Activated naive CD4-positive, alpha-beta T cell treated with anti-CD3 and anti-CD28 coated beads, Interleukin-2, amount 50 U/mL, for 24 hours (primary cell): ENCODE results near the gene RFC2.
A peak's percentile ranks its signal among the peaks of the same experiment; 100 is the strongest.

Experiments
- H3K27ac Mint-ChIP-seq: one replicate; pipeline ENCODE4 v1.8.0; 2021; ENCODE audit warnings: mild to moderate bottlenecking, mixed read lengths
- H3K27me3 Mint-ChIP-seq: one replicate; pipeline ENCODE4 v1.8.0; 2021; ENCODE audit warnings: mixed read lengths
- H3K36me3 Mint-ChIP-seq: one replicate; pipeline ENCODE4 v1.8.0; 2021; ENCODE audit warnings: mixed read lengths
- H3K4me1 Mint-ChIP-seq: one replicate; pipeline ENCODE4 v1.8.0; 2021; ENCODE audit warnings: mixed read lengths
- H3K4me3 Mint-ChIP-seq: one replicate; pipeline ENCODE4 v1.8.0; 2021; ENCODE audit warnings: mild to moderate bottlenecking, mixed read lengths
- H3K9me3 Mint-ChIP-seq: one replicate; pipeline ENCODE4 v1.8.0; 2021; ENCODE audit warnings: mixed read lengths

The RFC2 gene

DNA sequence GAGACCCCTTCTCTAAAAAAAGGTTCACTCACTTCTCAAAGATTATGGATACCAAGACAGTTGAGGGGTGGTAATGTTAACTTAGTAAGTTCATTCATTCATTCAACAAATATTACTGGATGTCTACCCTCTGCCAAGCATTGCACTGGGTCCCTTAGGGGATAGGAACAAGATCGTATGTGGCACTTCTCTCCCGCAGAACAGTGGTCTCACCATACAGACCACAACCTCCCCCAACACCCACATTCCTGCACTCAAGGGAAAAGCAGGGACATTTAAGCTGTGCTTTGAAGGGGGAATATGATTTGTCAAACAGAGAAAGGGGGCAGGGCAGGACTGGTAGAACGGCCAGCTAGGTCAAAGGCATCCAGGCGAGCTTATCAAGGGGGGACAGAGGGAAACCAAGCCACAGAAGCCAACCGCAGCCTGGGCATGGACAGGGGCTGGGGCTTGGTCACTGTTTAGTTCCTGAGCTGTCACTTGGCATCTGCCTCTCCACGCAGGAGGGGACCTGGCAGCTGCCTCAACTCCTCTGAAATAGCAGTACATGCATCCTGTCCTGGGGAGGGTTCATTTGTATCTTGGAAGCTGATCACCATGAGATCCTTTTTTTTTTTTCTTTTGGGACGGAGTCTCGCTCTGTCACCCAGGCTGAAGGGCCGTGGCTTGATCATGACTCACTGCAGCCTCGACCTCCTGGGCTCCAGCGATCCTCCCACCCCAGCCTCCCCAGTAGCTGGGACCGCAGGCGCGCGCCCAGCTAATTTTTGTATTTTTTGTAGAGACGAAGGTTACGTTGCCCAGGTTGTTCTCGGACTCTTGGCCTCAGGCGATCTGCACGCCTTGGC, 34.1 kb upstream of the RFC2 start:
- no peaks in the 10 kb centered on the region for H3K9me3 Mint-ChIP-seq
- H3K4me3 Mint-ChIP-seq, result peak overlapping the region; percentile 87
- H3K36me3 Mint-ChIP-seq, result no peaks in the 10 kb centered on the region
- peaks cover 13% of the 10 kb centered on the region for H3K4me1 Mint-ChIP-seq
- H3K27ac Mint-ChIP-seq, result peak overlapping the region; percentile 23
- peaks cover 1% of the 10 kb centered on the region for H3K27me3 Mint-ChIP-seq

DNA sequence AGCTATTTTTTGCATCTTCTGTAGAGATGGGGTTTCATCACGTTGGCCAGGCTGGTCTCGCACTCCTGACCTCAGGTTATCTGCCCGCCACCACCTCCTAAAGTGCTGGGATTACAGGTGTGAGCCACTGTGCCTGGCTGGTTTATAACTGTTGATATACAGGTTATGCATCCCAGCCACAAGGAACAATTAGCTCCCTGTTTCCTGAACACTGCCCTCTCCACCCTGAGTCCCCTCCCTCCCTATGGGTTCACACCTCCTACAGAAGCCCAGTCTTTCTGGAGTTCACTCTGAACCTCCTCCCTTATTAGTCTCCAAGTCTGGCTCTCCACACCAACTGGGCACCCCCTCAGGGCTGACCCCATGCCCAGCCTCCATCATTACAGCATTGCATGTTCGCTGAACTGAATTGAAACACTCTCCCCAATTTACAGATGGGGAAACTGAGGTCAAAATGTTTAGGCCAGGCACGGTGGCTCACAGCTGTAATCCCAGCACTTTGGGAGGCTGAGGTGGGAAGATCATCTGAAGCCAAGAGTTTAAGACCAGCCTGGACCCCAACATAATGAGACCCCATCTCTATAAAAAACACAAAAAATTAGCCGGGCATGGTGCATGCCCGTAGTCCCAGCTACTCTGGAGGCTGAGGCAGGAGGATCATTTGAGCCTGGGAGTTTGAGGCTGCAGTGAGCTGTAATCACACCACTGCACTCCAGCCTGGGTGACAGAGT, 33.3 kb upstream of the RFC2 start:
- no peak overlapping the region for H3K27ac Mint-ChIP-seq
- H3K27me3 Mint-ChIP-seq, result peaks cover 3% of the 10 kb centered on the region
- H3K36me3 Mint-ChIP-seq, result no peaks in the 10 kb centered on the region
- H3K4me3 Mint-ChIP-seq, result no peak overlapping the region
- H3K9me3 Mint-ChIP-seq, result no peaks in the 10 kb centered on the region
- H3K4me1 Mint-ChIP-seq, result peaks cover 13% of the 10 kb centered on the region

DNA sequence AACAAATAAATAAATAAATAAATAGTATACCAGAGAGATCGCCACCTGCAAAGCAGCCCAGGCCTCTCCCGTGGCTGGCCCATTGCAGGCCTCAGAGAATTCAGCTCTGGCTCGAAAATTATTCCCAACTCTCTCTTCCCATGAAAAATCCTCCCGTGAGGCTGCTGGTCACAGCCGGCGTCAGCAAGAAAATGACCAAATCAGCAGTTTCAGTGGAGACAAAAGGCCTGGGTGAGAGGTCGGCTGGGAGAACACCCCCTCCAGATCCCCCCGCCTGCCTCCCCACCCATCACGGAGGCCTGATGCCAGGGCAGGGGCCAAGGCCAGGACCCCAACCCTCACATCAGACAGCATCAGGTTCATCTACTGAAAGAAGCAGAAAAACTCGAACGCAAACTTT, 31.9 kb upstream of the RFC2 start:
- Mint-ChIP-seq H3K36me3 (no peaks in the 10 kb centered on the region), H3K27me3 (peaks cover 3% of the 10 kb centered on the region), H3K27ac (peak overlapping the region; percentile 8), H3K4me3 (no peak overlapping the region), H3K9me3 (no peaks in the 10 kb centered on the region), H3K4me1 (peaks cover 13% of the 10 kb centered on the region)

DNA sequence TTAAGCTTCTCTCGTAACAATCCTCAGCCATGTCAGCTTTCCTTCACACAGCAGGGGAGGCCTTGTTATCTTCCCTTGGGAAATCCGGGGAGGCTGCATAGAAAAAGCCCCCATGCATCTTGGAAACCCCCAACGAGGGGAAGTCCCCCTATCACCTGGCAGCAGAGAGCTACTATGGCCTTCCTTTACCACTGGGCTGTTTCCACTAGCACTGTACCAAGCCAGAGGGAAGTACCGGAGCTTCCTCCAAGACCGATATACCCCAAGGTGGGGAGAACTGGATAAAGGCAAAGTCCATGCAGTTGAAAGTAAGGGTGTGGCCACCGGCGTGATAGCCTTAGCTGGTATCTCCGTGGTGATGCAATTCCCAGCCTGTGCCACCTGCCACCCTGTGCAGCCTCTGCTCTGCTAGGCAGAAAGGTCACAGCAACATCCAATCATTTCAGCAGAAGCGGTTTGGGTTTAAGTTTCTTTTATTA, 30.6 kb upstream of the RFC2 start:
- peaks cover 3% of the 10 kb centered on the region for H3K27me3 Mint-ChIP-seq
- H3K27ac Mint-ChIP-seq, result no peak overlapping the region
- no peaks in the 10 kb centered on the region for H3K36me3 Mint-ChIP-seq
- H3K4me3 Mint-ChIP-seq, result no peak overlapping the region
- H3K9me3 Mint-ChIP-seq, result no peaks in the 10 kb centered on the region
- H3K4me1 Mint-ChIP-seq, result peaks cover 13% of the 10 kb centered on the region

DNA sequence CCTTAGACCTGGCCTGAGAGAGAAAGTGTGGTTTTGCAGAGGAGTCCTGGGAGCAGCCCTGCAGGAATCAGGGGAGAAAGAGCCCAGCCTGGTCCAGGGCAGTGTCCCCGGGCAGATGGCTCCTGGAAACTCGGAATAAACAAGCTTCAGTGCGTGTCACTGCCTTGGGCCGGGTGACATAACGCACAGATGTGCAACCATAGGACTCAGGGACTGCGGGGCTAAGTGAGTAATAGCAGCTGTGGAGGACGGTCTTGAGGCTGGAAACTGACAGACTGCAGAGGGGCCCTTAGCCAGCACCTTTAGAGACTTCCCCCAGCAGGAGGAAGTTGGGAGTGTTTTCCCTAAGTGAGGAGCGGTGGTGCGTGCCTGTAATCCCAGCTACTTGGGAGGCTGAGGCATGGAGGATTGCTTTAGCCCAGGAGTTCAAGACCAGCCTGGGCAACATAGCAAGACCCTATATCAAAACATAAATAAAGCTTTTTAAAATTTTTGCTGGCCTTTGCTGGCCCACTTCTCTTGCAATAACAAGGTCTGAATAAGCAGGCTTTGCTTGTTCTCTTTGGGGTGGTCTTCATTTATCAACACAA, 29.8 kb upstream of the RFC2 start:
- Mint-ChIP-seq H3K4me1 (peaks cover 11% of the 10 kb centered on the region), H3K4me3 (no peak overlapping the region), H3K36me3 (no peaks in the 10 kb centered on the region), H3K9me3 (no peaks in the 10 kb centered on the region), H3K27me3 (peaks cover 3% of the 10 kb centered on the region), H3K27ac (no peak overlapping the region)

DNA sequence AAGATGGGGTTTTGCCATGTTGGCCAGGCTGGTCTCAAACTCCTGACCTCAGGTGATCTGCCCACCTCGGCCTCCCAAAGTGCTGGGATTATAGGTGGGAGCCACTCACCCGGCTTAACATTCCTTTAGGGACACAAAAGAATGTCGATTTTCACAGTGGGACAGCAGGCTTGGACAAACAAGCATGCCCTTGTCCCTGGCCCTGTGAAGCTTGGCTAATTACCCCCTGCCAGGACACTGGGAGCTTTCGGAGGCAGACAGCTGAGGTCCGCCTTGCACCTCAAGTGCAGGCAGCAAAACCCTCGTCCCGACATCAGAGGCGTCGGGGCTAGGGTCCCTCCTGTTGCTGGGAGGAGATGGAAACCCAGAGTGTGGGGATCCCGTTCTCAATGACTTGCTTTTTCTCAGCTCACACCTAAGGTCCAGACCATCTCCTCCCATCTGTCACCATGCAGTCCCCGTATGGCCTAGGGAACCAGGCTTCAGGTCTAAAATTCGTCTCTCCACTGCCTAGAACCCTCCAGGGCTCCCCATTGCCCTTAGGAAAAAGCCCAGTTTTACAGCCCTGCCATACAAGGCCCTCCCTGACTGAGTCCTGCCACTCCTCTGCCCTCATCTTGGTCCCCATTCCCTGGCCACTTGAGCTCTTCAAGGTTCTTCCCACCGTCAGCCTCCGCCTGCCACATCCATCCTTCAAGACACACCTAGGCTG, 28.7 kb upstream of the RFC2 start:
- Mint-ChIP-seq H3K36me3 (no peaks in the 10 kb centered on the region), H3K4me1 (peaks cover under 1% of the 10 kb centered on the region), H3K4me3 (no peak overlapping the region), H3K27ac (no peak overlapping the region), H3K27me3 (peaks cover 3% of the 10 kb centered on the region), H3K9me3 (no peaks in the 10 kb centered on the region)

DNA sequence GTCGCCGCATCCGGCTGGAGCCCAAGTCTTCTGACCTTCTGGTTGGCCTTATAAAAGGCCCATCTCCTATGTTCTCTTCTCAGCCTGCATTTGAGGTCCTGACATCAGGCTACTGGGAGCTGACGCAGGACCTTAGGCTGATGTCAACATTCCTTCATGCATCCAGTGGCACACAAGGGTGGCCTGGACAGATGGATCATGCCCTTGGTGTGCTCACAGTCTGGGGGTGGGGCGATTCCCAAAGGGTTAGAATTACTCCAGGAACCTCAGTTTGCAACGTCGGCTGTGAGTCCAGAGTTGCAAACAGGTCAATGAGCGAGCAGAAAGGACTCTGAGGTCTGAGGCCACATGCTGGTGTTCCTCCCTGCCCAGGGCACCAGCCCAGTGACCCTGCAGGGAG, 26.8 kb upstream of the RFC2 start:
- peaks cover 3% of the 10 kb centered on the region for H3K27me3 Mint-ChIP-seq
- no peak overlapping the region for H3K4me3 Mint-ChIP-seq
- no peaks in the 10 kb centered on the region for H3K36me3 Mint-ChIP-seq
- H3K9me3 Mint-ChIP-seq, result no peaks in the 10 kb centered on the region
- no peak overlapping the region for H3K27ac Mint-ChIP-seq
- no peaks in the 10 kb centered on the region for H3K4me1 Mint-ChIP-seq

DNA sequence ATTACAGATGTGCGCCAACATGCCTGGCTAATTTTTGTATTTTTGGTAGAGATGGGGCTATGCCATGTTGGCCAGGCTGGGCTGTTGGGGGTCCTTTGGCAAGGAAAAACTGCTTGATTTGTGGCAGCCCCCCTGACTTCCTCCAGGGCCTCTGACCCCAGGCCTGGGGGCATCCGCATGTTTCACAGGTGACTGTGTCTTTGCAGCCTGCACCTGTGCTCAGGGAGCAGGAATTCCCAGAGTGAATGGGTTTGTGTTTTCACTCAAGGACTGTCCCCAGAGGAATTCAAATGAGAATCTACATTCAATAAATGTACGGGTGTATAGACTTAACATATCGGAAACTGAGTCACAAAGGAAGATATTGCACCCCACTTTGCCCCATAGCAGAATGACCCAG, 23.4 kb upstream of the RFC2 start:
- Mint-ChIP-seq H3K9me3 (no peaks in the 10 kb centered on the region), H3K4me3 (no peak overlapping the region), H3K4me1 (no peaks in the 10 kb centered on the region), H3K27ac (no peak overlapping the region), H3K27me3 (no peaks in the 10 kb centered on the region), H3K36me3 (no peaks in the 10 kb centered on the region)

DNA sequence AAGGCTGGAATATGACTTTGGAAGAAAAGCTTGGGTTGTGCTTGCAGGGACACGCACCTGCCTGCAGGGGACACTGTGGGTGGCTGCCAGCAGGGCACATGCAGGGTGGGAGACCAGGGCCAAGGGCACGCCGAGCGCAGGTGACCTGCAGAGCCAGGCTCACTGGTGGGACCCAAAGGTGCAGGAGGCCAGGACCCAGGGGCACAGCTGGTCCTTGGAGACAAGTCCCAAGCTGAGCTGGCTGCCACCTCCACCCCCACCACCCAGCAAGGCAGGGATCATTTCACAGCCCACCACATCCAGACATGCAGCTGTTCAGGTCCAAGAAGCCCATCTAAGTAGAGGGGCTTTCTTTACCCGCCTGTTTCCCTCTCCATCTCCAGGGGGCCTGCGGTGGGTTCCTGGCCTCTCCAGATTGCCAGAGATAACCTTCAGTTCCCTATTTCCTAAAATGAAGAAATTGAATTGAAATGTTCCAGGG, 21.2 kb upstream of the RFC2 start:
- no peak overlapping the region for H3K27ac Mint-ChIP-seq
- H3K4me3 Mint-ChIP-seq, result no peak overlapping the region
- no peaks in the 10 kb centered on the region for H3K9me3 Mint-ChIP-seq
- H3K27me3 Mint-ChIP-seq, result no peaks in the 10 kb centered on the region
- peaks cover 4% of the 10 kb centered on the region for H3K4me1 Mint-ChIP-seq
- no peaks in the 10 kb centered on the region for H3K36me3 Mint-ChIP-seq

DNA sequence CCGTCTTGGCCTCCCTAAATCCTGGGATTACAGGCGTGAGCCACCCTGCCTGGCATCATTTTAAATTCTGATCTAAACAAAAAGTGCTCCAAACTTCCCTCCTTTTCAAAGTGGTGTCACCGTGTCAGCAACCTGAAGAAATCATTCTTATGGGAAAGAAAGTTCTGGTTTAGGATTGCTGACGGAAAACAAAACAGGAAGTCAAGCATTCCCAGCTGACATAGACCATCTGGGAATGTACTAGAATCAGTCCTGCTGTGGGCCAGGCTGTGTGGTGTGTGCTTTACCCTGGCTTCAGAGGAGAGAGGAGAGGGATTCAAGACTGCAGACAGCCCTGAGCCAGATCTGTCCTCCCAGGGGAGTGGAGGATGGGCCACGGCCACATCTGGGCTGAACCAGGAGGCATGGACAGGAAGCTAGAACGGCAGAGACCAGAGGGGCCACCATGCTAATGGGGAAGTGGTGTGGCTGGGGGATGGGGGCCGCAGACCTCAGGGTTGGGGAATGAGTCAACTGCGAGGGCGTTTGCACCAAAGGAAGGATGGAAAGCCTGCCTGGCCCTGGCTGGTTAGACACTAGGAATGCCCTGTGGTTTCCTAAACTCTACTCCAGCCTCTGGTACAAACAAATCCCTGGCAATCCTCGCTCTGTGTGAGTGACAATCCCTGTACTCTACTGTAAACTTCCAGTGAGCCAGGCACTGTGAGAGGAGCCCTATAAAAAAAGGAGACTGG, 18.3 kb upstream of the RFC2 start:
- peaks cover 4% of the 10 kb centered on the region for H3K4me1 Mint-ChIP-seq
- no peak overlapping the region for H3K4me3 Mint-ChIP-seq
- H3K9me3 Mint-ChIP-seq, result no peaks in the 10 kb centered on the region
- no peaks in the 10 kb centered on the region for H3K27me3 Mint-ChIP-seq
- H3K36me3 Mint-ChIP-seq, result no peaks in the 10 kb centered on the region
- no peak overlapping the region for H3K27ac Mint-ChIP-seq

DNA sequence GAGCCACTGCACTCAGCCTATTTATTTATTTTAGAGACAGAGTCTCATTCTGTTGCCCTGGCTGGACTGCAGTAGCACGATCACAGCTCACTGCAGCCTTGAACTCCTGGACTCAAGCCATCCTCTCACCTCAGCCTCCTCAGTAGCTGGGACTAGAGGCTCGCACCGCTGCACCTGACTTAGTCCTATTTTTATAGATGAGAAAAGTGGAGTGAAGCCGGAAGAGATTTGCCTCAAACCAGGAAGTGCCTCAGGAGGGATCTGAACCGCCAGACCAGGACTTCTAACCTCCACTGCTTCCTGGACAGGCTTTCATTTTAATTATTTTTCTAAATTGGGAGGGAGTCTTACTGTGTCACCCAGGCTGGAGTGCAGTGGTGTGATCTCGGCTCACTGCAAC, 17.5 kb upstream of the RFC2 start:
- no peak overlapping the region for H3K27ac Mint-ChIP-seq
- peaks cover 4% of the 10 kb centered on the region for H3K4me1 Mint-ChIP-seq
- H3K4me3 Mint-ChIP-seq, result no peak overlapping the region

DNA sequence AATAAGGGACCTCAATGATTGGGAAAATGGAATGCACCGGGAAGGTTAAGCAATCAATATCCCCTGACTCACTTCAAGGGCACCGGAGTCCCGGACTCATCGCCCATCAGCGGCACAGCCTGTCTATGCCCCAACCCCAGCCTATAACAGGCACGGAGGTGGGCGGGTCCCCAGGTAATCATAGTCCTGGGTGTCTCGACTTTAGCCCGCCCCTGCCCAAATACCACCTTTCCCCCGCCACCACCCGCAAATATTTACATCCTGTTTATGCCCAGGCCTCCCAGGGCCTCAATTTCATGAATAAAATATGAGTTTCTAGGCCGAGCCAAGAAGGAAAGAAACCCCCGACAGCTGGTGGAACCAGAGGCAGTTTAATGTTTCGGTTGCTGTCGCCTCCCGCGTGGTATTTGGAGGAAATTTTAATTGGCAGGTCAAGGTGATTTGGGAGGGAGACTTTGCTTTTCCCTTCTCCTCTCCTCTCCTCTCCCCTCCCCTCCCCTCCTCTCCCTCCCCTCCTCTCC, 15.6 kb upstream of the RFC2 start:
- H3K27ac Mint-ChIP-seq, result no peak overlapping the region
- no peaks in the 10 kb centered on the region for H3K27me3 Mint-ChIP-seq
- H3K36me3 Mint-ChIP-seq, result no peaks in the 10 kb centered on the region
- H3K4me1 Mint-ChIP-seq, result peaks cover 4% of the 10 kb centered on the region
- no peaks in the 10 kb centered on the region for H3K9me3 Mint-ChIP-seq
- H3K4me3 Mint-ChIP-seq, result peak overlapping the region; percentile 85

More for the DNA sequence above, 17.5 kb upstream of the RFC2 start:
- Mint-ChIP-seq H3K27me3 (no peaks in the 10 kb centered on the region), H3K36me3 (no peaks in the 10 kb centered on the region), H3K9me3 (no peaks in the 10 kb centered on the region)

DNA sequence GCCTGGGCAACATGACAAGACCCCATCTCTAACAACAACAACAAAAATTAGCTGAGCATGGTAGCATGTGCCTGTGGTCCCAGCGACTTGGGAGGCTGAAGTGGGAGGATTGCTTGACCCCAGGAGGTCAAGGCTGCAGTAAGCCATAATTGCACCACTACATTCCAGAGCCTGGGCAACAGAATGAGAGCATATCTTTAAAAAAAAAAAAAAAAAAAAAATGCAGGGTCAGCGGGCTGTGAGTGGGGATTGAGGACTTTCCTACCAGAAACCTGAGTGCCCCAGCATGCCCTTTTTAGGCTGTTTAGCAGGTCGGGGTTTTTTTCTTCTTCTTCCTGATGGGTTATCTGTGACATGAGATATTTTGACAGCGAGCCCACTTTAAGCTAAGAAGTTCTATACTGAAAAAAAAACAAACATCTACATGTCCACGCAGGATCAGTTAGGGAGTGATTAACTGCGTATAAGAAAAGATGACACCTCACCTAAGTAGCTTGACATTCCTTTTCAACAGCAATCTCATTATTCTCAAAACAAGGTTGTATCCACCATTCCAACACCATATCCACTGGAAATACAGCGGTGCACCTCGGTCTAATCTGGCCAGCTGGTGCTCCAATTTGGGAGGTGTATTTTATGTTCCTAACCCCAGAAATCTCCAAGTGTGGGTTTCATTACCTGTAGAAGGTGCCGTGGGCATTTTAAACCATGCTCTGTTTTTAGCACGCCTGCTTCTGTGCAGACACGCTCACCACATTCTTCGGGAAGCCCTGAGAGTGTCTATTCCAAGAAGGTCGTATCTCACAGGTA, 13.8 kb upstream of the RFC2 start:
- peaks cover 4% of the 10 kb centered on the region for H3K4me1 Mint-ChIP-seq
- H3K9me3 Mint-ChIP-seq, result no peaks in the 10 kb centered on the region
- H3K27ac Mint-ChIP-seq, result no peak overlapping the region
- H3K36me3 Mint-ChIP-seq, result no peaks in the 10 kb centered on the region
- no peaks in the 10 kb centered on the region for H3K27me3 Mint-ChIP-seq
- H3K4me3 Mint-ChIP-seq, result peak overlapping the region; percentile 30
